Lung (tissue), 12 donors: ENCODE measurements around the gene B3GNT3. TPM values are rescaled to one million over a fixed set of nuclear protein-coding genes. Genes with fewer than 3 reads are reported as not detected.

Experiments
- ATAC-seq: fragments of 200-7000 bp; cut with Tn5 transposase; one replicate; pipeline ENCODE4 v1.9.1; 2020; ENCODE audit warnings: moderate number of reproducible peaks; ENCODE audit not compliant: insufficient read depth, low FRiP score
- DNase-seq, 3 donors: peaks; one replicate each; pipeline ENCODE4 v3.0.0-alpha.2; 2013 to 2017
- H3K27ac ChIP-seq, 2 donors: one replicate each; pipeline ENCODE4 v1.5.1; 2013; ENCODE audit warnings: mild to moderate bottlenecking in 2 of 2, moderate library complexity in 2 of 2, control low read depth in 1 of 2, inconsistent platforms in 1 of 2, low read depth in 1 of 2, low read length in 1 of 2
- H3K27me3 ChIP-seq, 3 donors: one replicate each; pipeline ENCODE4 v1.5.1; 2013; ENCODE audit warnings: low read length in 2 of 3; ENCODE audit not compliant: control insufficient read depth in 3 of 3, insufficient read depth in 3 of 3
- H3K36me3 ChIP-seq, 4 donors: one replicate each; pipeline ENCODE4 v1.5.1; 2013; ENCODE audit warnings: low read length in 4 of 4, mild to moderate bottlenecking in 1 of 4, moderate library complexity in 1 of 4; ENCODE audit not compliant: control insufficient read depth in 4 of 4, insufficient read depth in 4 of 4
- H3K4me1 ChIP-seq, 5 donors: one replicate each; pipeline ENCODE4 v1.5.1; 2013; ENCODE audit warnings: low read length in 5 of 5, mild to moderate bottlenecking in 2 of 5, moderate library complexity in 1 of 5; ENCODE audit not compliant: control insufficient read depth in 5 of 5, insufficient read depth in 5 of 5
- H3K4me3 ChIP-seq: one replicate; pipeline ENCODE4 v1.5.1; 2013; ENCODE audit warnings: mild to moderate bottlenecking, control low read depth, moderate library complexity
- H3K9ac ChIP-seq, 2 donors: one replicate each; pipeline ENCODE4 v1.5.1; 2013; ENCODE audit warnings: low read length in 2 of 2, control low read depth in 1 of 2; ENCODE audit not compliant: insufficient read depth in 1 of 2
- H3K9me3 ChIP-seq, 4 donors: one replicate each; pipeline ENCODE4 v1.5.1; 2013; ENCODE audit warnings: low read length in 3 of 4, mild to moderate bottlenecking in 1 of 4, moderate library complexity in 1 of 4; ENCODE audit not compliant: control insufficient read depth in 4 of 4, insufficient read depth in 3 of 4
- WGBS, 2 donors: extraction: QIAGEN DNeasy Blood & Tissue Kit; methylation state at CpG; one replicate each; pipeline ENCODE4 v1.1.7; 2013; 5-methylcytosine and 5-hydroxymethylcytosine counted together
- polyA plus RNA-seq, 2 donors: library from polyadenylated mRNA; stranded (reverse); fragments of 200-250 nt; gene quantifications; one replicate each; pipeline ENCODE4 v1.2.1, GENCODE V29; 2013
- total RNA-seq, 2 donors: library from RNA; depleted of rRNA in 1 of 2; stranded (reverse); fragments of >200 nt in 1 of 2; gene quantifications; one replicate each; pipeline ENCODE4 v1.2.1, GENCODE V29; 2014 to 2021
- TF ChIP-seq, protein P1 (sequence below): IDR thresholded peaks from 2 replicates; pipeline ENCODE4 v1.5.1; 2012; ENCODE audit warnings: mild to moderate bottlenecking; ENCODE audit errors: control extremely low read depth, extremely low read depth
- donor health status: control.
- donor health status: control.
- donor health status: Bipolar disorder and iron deficiency.
- donor health status: healthy.
- donor health status: DM: yes; HTN: yes; CAD: no.

Gene B3GNT3
- total and polyA plus RNA-seq, 4 donors = 1.00 to 3.0 (median 2.0) TPM

DNA sequence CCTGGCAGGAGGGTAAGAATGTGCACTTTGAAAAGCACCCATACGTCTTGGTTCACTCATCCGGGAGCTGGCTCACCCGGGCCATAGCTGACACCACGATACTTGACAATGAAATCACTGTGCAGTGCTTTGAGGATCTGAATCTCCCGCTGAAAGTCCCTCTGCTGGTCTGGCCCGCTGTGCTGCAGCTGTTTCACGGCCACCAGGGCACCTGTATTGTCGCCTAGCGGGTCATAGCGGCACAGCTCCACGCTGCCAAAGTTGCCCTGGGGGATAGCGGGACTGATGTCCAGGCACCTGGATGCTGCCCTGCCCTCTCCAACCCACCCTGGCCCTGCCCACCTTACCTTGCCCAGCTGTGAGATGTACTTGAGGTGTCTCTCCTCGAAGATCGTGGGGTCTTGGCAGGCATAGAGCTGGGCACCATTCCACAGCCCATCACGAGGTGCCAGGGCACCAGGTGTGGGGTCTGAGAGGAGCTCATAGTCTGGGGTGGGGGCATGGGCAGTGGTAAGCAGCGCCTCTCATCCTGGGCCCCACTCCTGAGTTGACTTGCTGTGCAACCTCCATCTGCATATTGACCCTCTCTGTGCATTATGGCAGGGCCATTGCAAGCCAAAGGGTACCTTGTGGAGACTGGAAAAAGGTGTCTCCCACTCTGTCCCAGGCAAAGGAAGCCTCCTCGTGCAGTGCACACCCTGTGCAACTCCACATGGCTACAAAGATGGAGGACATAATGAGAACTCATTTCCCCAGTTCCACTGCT is 37.7 kb downstream of the B3GNT3 start:
- peaks cover 0 to 22% (median 5%) of the 10 kb centered on the region in 3 donors for H3K27me3 ChIP-seq
- peaks cover 0 to 2% (median 0%) of the 10 kb centered on the region in 4 donors for H3K9me3 ChIP-seq
- H3K36me3 ChIP-seq = peaks cover 0 to 15% (median 0%) of the 10 kb centered on the region in 4 donors
- H3K27ac ChIP-seq = no peak overlapping the region
- no peak overlapping the region for H3K9ac ChIP-seq
- TF ChIP-seq, protein P1, sequence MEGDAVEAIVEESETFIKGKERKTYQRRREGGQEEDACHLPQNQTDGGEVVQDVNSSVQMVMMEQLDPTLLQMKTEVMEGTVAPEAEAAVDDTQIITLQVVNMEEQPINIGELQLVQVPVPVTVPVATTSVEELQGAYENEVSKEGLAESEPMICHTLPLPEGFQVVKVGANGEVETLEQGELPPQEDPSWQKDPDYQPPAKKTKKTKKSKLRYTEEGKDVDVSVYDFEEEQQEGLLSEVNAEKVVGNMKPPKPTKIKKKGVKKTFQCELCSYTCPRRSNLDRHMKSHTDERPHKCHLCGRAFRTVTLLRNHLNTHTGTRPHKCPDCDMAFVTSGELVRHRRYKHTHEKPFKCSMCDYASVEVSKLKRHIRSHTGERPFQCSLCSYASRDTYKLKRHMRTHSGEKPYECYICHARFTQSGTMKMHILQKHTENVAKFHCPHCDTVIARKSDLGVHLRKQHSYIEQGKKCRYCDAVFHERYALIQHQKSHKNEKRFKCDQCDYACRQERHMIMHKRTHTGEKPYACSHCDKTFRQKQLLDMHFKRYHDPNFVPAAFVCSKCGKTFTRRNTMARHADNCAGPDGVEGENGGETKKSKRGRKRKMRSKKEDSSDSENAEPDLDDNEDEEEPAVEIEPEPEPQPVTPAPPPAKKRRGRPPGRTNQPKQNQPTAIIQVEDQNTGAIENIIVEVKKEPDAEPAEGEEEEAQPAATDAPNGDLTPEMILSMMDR = no peak
- WGBS, 2 donors = 89 to 92% methylated on average over 17 of the region's 17 CpGs
- no peak overlapping the region for H3K4me3 ChIP-seq
- no peak for ATAC-seq
- H3K4me1 ChIP-seq = peaks cover 0 to 3% (median 0%) of the 10 kb centered on the region in 5 donors
- DNase-seq = no peak

DNA sequence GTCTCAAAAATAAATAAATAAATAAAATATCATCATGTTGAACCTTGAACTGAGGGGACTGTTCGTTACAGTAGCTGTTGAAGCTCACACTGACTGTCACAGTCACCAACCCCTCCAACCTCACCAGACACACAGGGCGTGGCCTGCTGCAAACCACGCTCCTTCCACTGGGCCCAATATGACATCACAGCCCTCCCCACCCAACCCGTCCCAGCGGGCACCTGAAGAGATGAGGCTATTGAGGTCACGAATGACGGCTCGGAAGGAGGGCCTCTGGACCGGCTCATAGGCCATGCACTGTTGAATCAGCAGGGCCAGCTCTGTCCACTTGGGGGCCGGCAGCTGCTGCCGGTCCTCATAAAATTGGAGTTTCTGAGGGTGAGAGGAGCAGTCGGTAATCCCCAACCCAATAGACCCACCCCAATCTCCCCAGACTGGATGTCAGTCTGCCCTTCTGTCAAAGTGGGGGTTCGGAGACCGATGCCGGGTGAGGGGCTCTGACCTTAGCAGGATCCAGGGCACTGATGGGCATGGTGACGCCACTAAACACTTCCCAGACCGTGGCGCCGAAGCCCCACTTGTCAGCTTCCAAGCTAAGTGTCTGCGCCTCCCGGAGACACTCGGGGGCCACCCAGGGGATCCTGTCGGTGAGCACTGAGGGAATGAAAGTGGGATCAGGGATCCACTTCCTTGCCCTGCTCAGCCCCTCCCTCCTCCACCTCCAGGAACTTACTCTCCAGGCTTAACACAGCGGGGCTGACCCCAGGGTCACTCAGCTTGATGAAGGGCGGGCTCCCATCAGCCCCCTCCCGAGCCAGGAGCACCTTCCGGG is 39.6 kb downstream of the B3GNT3 start:
- ATAC-seq (no peak), DNase-seq (no peak)
- Histone ChIP-seq H3K4me3 (no peak overlapping the region), H3K36me3 (peaks cover 0 to 20% (median 0%) of the 10 kb centered on the region in 4 donors), H3K27me3 (peaks cover 0 to 21% (median 5%) of the 10 kb centered on the region in 3 donors), H3K9ac (no peak overlapping the region), H3K27ac (no peak overlapping the region), H3K9me3 (peaks cover 0 to 2% (median 0%) of the 10 kb centered on the region in 4 donors), H3K4me1 (peaks cover 0 to 3% (median 0%) of the 10 kb centered on the region in 5 donors)
- WGBS, 2 donors = 78 to 89% methylated on average over 27 of the region's 27 CpGs
- TF ChIP-seq, protein P1 = no peak

DNA sequence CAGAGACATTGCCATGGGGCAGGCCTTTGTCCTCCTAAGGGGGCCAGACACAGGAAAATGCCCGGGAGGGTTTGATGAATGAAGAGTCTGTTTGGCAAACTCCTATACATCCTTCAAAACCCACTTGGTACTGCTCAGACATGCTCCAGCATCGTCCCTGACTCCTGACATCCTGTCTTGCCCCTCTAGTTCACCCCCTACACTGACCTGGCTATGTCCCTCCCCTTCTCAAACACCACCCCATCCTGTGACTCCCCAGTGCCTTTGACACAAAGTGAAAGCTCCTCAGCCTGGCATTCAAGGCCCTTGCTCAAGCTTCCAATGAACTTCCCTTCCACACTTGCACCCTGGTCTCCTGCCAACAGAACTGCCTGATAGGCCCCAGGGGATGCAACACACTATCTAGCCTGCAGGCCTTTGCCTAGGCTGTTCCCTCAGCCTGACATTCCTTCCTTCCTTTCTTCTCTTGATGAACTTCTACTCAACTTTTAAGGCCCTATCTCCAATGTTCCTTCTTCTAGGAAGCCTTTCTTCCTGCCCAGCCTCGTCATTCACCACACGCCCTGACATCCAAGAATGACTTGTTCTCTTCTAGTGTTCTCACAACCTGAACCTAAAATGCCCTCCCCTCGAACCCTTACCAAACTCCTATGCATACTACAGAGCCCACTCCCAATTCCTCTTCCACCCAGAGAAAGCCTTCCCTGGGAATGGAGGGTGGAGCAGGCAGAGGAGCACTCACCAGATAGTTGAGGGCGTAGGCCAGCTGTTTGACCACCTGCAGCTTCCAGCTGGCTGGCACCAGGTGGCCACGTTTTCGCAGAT is 40.5 kb downstream of the B3GNT3 start:
- TF ChIP-seq, protein P1 = no peak
- no peak overlapping the region for H3K27ac ChIP-seq
- ATAC-seq = no peak
- WGBS, 2 donors = 86 to 92% methylated on average over 8 of the region's 8 CpGs
- peaks cover 0 to 16% (median 5%) of the 10 kb centered on the region in 3 donors for H3K27me3 ChIP-seq
- H3K9ac ChIP-seq = no peak overlapping the region
- peaks cover 0 to under 1% (median 0%) of the 10 kb centered on the region in 4 donors for H3K9me3 ChIP-seq
- H3K36me3 ChIP-seq = peaks cover 0 to 16% (median 0%) of the 10 kb centered on the region in 4 donors
- no peaks in the 10 kb centered on the region for H3K4me1 ChIP-seq
- no peak for DNase-seq
- no peak overlapping the region for H3K4me3 ChIP-seq
